GM12892 (cell line): Measurements from ENCODE around the gene ZFYVE27.

Source experiments
- POLR2A ChIP-seq: IDR thresholded peaks from 2 replicates; pipeline ENCODE4 v1.6.1; 2011; ENCODE audit warnings: low read depth, low read length, control low read depth
- POLR2AphosphoS5 ChIP-seq: IDR thresholded peaks from 2 replicates; pipeline ENCODE4 v1.6.1; 2011; ENCODE audit warnings: low read depth, low read length, control low read depth

DNA sequence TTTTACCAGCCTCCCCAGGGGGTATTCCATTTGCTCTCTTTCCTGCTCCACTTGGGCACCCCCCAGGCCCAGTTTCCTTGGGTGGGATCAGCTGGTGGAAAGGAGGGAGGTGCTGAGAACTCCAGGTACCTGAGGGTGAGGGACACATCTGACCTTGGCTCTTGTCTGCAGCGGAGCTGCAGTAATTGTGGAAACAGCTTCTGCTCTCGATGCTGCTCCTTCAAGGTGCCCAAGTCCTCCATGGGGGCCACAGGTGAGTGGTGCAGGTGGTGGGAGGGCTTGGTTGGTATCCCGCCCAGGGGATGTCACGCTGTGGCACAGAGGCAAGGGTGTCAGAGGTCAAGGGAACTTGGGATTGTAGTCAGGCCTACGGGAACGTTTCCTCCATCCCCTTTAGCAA, 20.5 kb downstream of the ZFYVE27 start:
- TF ChIP-seq POLR2A, result no peak
- TF ChIP-seq POLR2AphosphoS5, result no peak
